NCI-H146 treated with DMSO at 0.1 percent for 48 hours (cell line): ENCODE data around the gene WDR89.
"Not testable (repeated sequence)": the region's sequence is repeated elsewhere in the genome, so short reads cannot be mapped to it uniquely, and the experiment has no call there.

Experiments
- DNase-seq: peaks from one replicate; lab custom pipeline; 2025; ENCODE audit not compliant: unreplicated experiment; lab: John Stamatoyannopoulos, UW

The WDR89 gene

GRCh38 chr14:63596998-63597658 lies 44.5 kb downstream of the WDR89 start:
- no peak for DNase-seq

DNA sequence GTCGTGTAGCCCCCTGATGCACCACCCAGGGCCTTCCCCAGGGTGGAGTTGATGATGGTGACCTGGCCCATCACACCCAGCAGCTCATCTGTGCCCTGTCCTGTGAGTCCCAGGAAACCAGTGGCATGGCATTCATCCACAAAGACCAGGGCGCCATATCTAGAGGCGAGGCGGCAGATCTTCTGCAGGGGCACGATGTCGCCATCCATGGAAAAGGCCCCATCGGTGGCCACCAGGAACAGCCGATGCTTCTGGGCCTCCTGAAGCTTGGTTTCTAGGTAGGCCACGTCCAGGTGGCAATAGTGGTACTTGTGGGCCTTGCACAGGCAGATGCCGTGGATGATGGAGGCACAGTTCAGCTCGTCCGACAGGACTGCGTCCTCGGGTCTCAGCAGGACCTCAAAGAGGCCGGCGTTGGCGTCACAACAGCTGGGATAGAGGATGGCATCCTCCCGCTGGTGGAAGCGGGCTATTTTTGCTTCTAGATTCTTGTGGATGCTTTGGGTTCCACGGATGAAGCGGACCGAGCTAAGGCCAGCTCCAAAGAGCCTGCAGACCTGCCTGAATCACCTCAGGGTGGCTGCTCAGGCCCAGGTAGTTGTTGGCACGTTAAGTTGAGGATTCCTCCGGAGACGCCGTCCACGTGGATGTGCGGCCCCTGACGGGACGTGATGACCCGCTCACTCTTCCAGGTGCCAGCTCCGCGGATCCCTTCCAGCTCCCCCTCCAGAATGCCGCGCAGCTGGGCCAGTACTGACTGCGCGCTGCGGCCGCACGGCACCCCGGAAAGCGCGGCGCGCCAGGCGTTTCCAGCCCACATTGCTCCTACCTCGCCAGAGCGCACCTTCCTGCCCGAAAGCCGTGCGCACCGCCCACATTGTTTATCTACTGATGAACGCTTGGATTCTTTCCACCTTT lies 47.0 kb downstream of the WDR89 start:
- no peak for DNase-seq

DNA sequence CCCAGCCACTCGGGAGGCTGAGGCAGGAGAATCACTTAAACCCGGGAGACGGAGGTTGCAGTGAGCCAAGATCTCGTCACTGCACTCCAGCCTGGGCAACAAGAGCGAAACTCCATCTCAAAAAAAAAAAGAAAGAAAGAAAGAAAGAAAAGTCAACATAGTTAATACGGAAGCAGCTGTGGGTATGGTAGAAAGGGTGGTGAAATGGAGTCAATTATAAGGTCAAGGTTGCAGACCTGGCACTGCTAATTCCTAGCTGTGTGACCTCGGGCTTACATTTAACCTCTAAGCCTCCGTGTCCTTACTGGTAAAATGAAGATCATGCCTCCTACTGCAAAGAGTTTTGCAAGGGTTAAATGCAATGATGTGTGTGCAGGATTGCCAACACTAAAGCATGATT lies 58.6 kb downstream of the WDR89 start:
- DNase-seq: not testable (repeated sequence)

GRCh38 chr14:63581491-63581890 lies 60.2 kb downstream of the WDR89 start:
- no peak for DNase-seq

DNA sequence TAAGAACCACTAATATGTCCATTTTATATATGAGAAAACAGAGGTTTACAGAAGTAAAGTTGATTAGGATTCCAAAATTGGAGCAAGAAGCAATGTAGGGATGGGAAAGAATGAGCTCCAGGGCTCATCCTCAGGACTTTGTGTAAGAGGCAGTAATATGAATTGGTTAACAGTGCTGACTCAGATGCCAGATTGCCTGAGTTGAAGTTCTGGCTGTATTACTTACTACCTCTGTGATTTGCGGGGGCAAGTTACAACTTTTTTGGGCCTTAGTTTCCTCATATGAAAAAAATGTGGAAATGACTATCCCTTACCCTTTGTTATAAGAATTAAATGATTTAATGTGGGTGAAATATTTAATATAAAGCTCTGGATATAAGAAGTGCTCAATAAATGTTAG lies 63.4 kb downstream of the WDR89 start:
- DNase-seq: no peak

DNA sequence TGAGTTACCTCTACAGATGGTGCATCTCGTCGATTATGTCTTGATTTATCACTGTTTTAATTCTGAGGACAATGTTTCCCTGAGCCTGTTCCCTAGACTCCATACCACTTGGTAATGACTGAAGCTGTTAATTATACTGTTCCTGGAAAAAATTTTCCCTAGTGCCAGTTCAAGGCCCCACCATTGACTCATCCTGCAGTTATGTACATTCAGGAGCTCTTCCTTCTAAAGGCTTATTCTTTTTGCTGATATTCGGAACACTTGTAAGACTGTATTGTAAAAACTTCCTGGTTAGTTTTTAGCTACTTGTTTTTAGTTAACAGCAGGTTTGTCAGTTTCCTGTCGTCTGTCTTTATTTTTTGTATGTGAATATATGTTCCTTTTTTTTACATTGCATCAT lies 68.1 kb downstream of the WDR89 start:
- no peak for DNase-seq

DNA sequence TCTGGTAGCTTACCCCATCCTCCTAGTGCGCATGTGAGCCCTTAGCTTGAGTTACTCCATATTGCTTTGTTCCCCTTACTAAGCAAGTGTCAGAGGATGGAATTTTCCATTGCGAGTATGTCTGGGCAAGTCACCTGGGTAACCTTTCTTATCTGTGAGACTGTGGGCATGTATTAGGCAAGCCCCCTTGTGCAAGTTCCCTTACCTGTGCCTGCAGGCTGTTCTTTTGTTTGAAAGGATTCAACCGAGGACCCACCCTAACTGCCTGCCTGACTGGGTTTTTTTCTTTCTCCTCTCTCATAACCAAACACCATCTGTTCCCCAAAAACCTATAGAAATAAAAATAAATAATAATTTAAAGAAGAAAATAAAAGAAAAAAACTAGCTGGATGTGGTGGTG lies 76.2 kb downstream of the WDR89 start:
- no peak for DNase-seq

GRCh38 chr14:63564318-63564717 lies 77.4 kb downstream of the WDR89 start:
- DNase-seq: no peak

- peak; percentile 48 for DNase-seq
These were observed 78.2 kb downstream of the WDR89 start for GRCh38 chr14:63563370-63564026.

DNA sequence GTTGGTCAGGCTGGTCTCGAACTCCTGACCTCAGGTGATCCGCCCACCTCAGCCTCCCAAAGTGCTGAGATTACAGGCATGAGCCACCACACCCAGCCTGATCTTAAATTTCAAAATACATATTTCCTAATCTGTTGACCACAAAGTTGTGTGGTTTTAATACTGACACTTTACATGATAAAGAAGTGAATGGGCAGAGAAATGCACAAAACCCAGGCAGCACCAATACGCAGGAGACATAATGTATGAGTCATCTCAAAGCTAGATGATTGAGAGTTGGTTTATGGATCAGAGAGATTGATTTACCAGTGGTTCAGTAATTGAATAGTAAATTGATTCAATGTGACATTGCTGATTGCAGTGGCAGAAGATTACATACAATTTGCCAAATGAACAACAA lies 79.3 kb downstream of the WDR89 start:
- DNase-seq: no peak

DNA sequence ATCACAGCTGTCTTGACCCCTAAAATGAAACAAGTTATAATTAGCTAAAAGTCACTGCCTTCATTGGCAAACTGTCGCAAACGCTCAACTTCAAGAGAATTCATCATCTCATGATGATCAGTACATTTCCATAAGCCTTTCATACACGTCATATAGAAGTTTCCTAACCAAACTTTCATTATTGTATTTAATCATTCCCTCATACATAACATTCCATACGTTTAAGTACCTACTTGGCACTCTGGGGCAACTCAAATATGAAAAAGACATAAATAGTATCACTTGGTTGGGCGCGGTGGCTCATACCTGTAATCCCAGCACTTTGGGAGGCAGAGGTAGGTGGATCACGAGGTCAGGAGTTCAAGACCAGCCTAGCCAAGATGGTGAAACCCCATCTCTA lies 86.1 kb downstream of the WDR89 start:
- no peak for DNase-seq

GRCh38 chr14:63551332-63551731 lies 90.3 kb downstream of the WDR89 start:
- DNase-seq: no peak

DNA sequence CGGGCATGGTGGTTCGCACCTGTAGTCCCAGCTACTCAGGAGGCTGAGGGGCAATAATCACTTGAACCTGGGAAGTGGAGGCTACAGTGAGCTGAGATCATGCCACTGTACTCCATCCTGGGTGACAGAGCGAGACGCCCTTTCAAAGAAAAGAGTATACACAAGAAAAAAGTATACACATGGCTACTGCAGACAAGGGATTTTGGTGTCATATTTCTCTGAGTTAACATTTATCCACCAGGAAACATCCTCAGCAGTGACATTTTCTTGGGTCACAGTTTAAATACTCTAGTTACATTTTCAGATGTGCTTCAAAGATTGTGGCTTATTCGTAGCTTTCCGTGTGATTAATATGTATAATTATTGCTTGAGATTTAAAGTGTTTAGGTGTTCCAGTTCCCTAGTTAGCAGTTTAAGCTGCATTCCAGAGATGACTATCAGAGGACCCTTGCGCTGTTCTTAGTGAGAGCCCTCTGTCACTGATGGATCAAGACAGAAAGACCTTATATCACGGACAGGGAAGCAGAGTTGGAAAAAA lies 93.8 kb downstream of the WDR89 start:
- no peak for DNase-seq
